MCF 10A (cell line): ENCODE data around the gene TMEM263. TPM values are rescaled to one million over a fixed set of nuclear protein-coding genes. Genes with fewer than 3 reads are reported as not detected.
"Not testable (repeated sequence)": the region's sequence is repeated elsewhere in the genome, so short reads cannot be mapped to it uniquely, and the experiment has no call there.

ENCODE experiments used
- BruUV-seq: library from RNA; stranded (reverse); fragments of 400-500 nt; replicated peaks from 2 replicates; lab custom pipeline; 2021; lab: Mats Ljungman, UMichigan
- CTCF ChIA-PET: fragments of 300-600 bp; sonication (Branson Sonifier 250); formaldehyde crosslinking; extraction: SDS; loops from one replicate; lab custom pipeline; 2021; ENCODE audit warnings: antibody characterized with exemption, inconsistent platforms; lab: Yijun Ruan, JAX
- POLR2A ChIA-PET: fragments of 300-600, 350-650 bp; sonication (Branson Sonifier 250); formaldehyde crosslinking; extraction: SDS; loops from one replicate; lab custom pipeline; 2020; ENCODE audit warnings: antibody characterized with exemption, inconsistent platforms; lab: Yijun Ruan, JAX
- DNase-seq: peaks from one replicate; pipeline ENCODE4 v3.0.0-alpha.2; 2018; ENCODE audit not compliant: unreplicated experiment
- H3K27ac Mint-ChIP-seq: one replicate; pipeline ENCODE4 v1.8.0; 2022; ENCODE audit warnings: mild to moderate bottlenecking, low read depth, mixed read lengths; ENCODE audit not compliant: unreplicated experiment
- H3K27me3 Mint-ChIP-seq: one replicate; pipeline ENCODE4 v1.8.0; 2022; ENCODE audit warnings: mixed read lengths; ENCODE audit not compliant: insufficient read depth, unreplicated experiment
- H3K36me3 Mint-ChIP-seq: one replicate; pipeline ENCODE4 v1.8.0; 2022; ENCODE audit warnings: mild to moderate bottlenecking, moderate library complexity, mixed read lengths; ENCODE audit not compliant: insufficient read depth, unreplicated experiment
- H3K4me1 Mint-ChIP-seq: one replicate; pipeline ENCODE4 v1.8.0; 2022; ENCODE audit warnings: mixed read lengths; ENCODE audit not compliant: insufficient read depth, unreplicated experiment
- H3K4me3 Mint-ChIP-seq: one replicate; pipeline ENCODE4 v1.8.0; 2022; ENCODE audit warnings: mild to moderate bottlenecking, moderate library complexity, mixed read lengths; ENCODE audit not compliant: unreplicated experiment
- H3K9me3 Mint-ChIP-seq: one replicate; pipeline ENCODE4 v1.8.0; 2022; ENCODE audit warnings: mixed read lengths; ENCODE audit not compliant: unreplicated experiment
- intact Hi-C: fragments of 100-400 bp; cut with micrococcal nuclease; formaldehyde crosslinking; loops from 2 replicates; pipeline ENCODE4 v1.14.1; 2022
- total RNA-seq: library from RNA; stranded (reverse); gene quantifications from 2 replicates; pipeline ENCODE4 v1.2.3, GENCODE V29; 2022
- TF ChIP-seq, protein P1 (sequence below): fragments of 200-600 bp; IDR thresholded peaks from one replicate; pipeline ENCODE4 v1.8.0; 2022; ENCODE audit warnings: antibody characterized with exemption, mild to moderate bottlenecking; ENCODE audit not compliant: unreplicated experiment

Gene TMEM263
- total RNA-seq, 1 experiment from 2014 or later: 60.1 TPM

DNA sequence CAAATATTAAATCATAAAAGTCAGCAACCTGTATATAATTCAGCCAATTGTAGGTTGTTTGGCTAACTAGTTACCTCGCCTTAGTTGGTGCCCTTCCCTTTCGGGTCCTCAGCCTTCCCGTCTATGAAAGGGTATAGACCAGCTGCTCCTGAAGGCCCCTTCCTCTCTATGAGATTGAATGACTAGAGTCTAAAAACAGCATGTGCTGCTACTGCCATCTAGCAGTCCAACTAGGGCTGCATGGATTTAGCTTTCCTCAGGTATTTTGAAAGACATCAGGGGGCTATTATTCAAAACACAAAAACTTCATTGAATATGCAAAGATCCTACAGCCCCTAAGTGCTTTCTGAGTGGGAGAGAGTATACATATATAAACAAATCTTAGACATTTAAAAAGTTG is 37.0 kb upstream of the TMEM263 start:
- H3K4me1 Mint-ChIP-seq: no peaks in the 10 kb centered on the region
- no peaks in the 10 kb centered on the region for H3K9me3 Mint-ChIP-seq
- peaks cover 6% of the 10 kb centered on the region for H3K36me3 Mint-ChIP-seq
- ChIA-PET CTCF (interaction anchor here (0.6 to 5.5 kb wide), 26 partner anchors 10 to 812 kb away, joined by 3 to 58 read pairs (median 4); no protein-coding TSS in a partner anchor), POLR2A (no interaction called here)
- H3K27ac Mint-ChIP-seq: no peak overlapping the region
- no peak overlapping the region for H3K4me3 Mint-ChIP-seq
- BruUV-seq: no TSS peak
- peaks cover 12% of the 10 kb centered on the region for H3K27me3 Mint-ChIP-seq
- TF ChIP-seq, protein P1, sequence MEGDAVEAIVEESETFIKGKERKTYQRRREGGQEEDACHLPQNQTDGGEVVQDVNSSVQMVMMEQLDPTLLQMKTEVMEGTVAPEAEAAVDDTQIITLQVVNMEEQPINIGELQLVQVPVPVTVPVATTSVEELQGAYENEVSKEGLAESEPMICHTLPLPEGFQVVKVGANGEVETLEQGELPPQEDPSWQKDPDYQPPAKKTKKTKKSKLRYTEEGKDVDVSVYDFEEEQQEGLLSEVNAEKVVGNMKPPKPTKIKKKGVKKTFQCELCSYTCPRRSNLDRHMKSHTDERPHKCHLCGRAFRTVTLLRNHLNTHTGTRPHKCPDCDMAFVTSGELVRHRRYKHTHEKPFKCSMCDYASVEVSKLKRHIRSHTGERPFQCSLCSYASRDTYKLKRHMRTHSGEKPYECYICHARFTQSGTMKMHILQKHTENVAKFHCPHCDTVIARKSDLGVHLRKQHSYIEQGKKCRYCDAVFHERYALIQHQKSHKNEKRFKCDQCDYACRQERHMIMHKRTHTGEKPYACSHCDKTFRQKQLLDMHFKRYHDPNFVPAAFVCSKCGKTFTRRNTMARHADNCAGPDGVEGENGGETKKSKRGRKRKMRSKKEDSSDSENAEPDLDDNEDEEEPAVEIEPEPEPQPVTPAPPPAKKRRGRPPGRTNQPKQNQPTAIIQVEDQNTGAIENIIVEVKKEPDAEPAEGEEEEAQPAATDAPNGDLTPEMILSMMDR: peak; percentile 32
- intact Hi-C loops: no loop called here
- DNase-seq: peak; percentile 17

DNA sequence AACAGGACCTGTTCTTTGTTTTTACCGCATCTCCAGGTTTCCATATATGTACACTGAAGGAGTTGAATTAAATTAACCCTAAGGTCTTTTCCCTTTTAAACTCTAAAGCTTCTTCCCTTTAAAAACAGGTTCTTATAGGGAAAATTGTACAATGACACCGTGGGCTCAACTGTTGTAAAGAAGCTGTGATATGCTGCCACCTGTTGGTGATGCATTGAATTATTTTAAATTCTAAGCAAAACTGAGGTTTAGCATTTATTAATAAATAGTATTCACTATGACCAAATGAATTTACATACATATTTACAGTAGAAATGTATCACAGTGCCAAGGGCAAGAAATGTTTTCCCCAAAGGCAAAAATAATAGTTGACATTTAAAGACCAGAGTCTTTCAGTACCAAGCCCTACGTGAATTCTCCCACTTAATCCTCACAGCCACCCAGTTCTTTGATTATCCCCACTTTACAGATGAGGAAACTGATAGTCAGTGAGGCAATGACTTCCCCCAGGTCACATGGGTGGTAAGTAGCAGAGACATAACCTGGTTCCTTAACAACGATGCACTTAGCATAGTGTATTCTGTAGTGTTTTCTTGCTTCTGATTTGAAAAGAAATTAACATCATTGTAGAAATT is 35.7 kb upstream of the TMEM263 start:
- Mint-ChIP-seq H3K4me3 (no peak overlapping the region), H3K36me3 (peaks cover 6% of the 10 kb centered on the region), H3K27ac (no peak overlapping the region), H3K4me1 (no peaks in the 10 kb centered on the region), H3K27me3 (peaks cover 12% of the 10 kb centered on the region), H3K9me3 (no peaks in the 10 kb centered on the region)
- BruUV-seq: no TSS peak
- CTCF ChIA-PET: interaction anchor here (0.6 to 5.5 kb wide), 35 partner anchors 14 to 771 kb away, joined by 3 to 58 read pairs (median 4); no protein-coding TSS in a partner anchor
- TF ChIP-seq, protein P1: peak; percentile 59
- intact Hi-C loops: loop anchor here (1.0 to 10.0 kb wide), 5 partner anchors 79 to 693 kb away; partner anchors contain the start of gene POLR3B
- DNase-seq: peak; percentile 57
- POLR2A ChIA-PET: interaction anchor here (0.7 to 1.0 kb wide), 2 partner anchors 539 to 563 kb away, joined by 3 read pairs; no protein-coding TSS in a partner anchor

DNA sequence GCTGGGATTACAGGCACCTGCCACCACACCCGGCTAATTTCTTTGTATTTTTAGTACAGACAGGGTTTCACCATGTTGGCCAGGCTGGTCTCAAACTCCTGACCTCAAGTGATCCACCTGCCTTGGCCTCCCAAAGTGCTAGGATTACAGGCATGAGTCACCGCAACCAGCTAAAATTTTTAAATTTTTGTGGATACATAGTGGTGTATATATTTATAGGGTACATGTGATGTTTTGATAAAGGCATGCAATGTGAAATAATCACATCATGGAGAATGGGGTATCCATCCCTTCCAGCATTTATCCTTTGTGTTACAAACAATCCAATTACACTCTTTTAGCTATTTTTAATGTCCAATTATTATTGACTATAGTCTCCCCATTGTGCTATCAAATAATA is 33.7 kb upstream of the TMEM263 start:
- H3K36me3 Mint-ChIP-seq, H3K9me3 Mint-ChIP-seq, POLR2A ChIA-PET, BruUV-seq, DNase-seq, H3K4me1 Mint-ChIP-seq, H3K4me3 Mint-ChIP-seq, H3K27ac Mint-ChIP-seq: not testable (repeated sequence)
- CTCF ChIA-PET: interaction anchor here (0.6 to 5.5 kb wide), 9 partner anchors 62 to 720 kb away, joined by 3 to 58 read pairs (median 4); no protein-coding TSS in a partner anchor
- intact Hi-C loops: loop anchor here (2.0 to 10.0 kb wide), 2 partner anchors 81 to 427 kb away; no protein-coding TSS in a partner anchor
- peaks cover 12% of the 10 kb centered on the region for H3K27me3 Mint-ChIP-seq

DNA sequence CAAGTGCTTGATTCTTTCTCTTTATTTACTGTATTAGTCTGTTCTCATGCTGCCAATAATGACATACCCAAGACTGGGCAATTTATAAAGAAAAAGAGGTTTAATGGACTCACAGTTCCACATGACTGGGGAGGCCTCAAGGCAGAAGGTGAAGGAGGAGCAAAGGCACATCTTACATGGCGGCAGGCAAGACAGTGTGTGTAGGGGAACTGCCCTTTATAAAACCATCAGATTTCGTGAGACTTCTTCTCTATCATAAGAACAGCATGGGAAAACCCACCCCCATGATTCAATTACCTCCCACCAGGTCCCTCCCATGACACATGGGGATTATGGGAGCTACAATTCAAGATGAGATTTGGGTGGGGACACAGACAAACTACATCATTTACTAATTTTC is 32.1 kb upstream of the TMEM263 start:
- BruUV-seq, H3K27ac Mint-ChIP-seq, DNase-seq, H3K36me3 Mint-ChIP-seq, H3K9me3 Mint-ChIP-seq, H3K4me3 Mint-ChIP-seq, CTCF ChIA-PET, H3K4me1 Mint-ChIP-seq: not testable (repeated sequence)
- POLR2A ChIA-PET: interaction anchor here (0.6 kb wide), 1 partner anchor 16 kb away, joined by 3 read pairs; no protein-coding TSS in a partner anchor
- intact Hi-C loops: loop anchor here (10.0 kb wide), 1 partner anchor 429 kb away; no protein-coding TSS in a partner anchor
- peaks cover 12% of the 10 kb centered on the region for H3K27me3 Mint-ChIP-seq

DNA sequence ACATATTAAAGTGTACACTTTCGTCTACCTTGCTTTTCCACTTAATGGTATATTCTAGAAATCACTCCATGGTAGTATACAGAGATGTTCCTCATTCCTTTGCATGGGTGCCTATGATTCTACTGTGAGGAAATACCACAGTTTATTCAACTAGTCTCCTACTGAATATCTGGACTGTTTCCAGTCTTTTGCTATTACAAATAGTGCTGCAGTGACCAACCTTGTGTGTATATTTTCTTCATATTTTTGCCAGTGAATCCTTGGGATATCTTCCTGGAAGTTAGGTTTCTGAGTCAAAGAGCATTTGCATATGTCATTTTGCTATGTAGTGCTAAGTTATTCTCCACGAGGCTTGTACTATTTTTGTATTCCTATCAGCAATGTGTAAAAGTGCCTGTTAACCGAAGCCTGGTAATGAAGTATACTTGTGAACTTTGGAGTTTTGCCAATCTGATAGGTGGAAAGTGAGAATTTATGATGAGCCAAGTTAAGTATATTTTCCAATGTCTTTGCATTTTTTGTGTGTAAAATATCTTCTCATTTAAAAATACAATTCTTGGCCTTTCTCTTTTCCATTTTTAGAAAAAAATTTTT is 31.3 kb upstream of the TMEM263 start:
- Mint-ChIP-seq H3K4me3 (no peak overlapping the region), H3K4me1 (no peaks in the 10 kb centered on the region), H3K9me3 (no peaks in the 10 kb centered on the region), H3K27me3 (peaks cover 12% of the 10 kb centered on the region), H3K36me3 (peaks cover 6% of the 10 kb centered on the region), H3K27ac (no peak overlapping the region)
- CTCF ChIA-PET: no interaction called here
- TF ChIP-seq, protein P1: no peak
- intact Hi-C loops: loop anchor here (10.0 kb wide), 1 partner anchor 430 kb away; no protein-coding TSS in a partner anchor
- POLR2A ChIA-PET: interaction anchor here (0.6 kb wide), 1 partner anchor 16 kb away, joined by 3 read pairs; no protein-coding TSS in a partner anchor
- no TSS peak for BruUV-seq
- no peak for DNase-seq
